D721Med (cell line): Measurements from ENCODE around the gene BEAN1.

Source experiments
- DNase-seq: peaks from one replicate; pipeline ENCODE4 v3.0.0; 2011; ENCODE audit warnings: low spot score; ENCODE audit not compliant: insufficient read length
- FAIRE-seq: peaks from 2 replicates; lab custom pipeline; 2011; peaks lifted over from hg19 to GRCh38; lab: Jason Lieb, UNC
- TF ChIP-seq, protein P1 (sequence below): IDR thresholded peaks from 2 replicates; pipeline ENCODE4 v1.5.1; 2012; ENCODE audit warnings: mild to moderate bottlenecking, control low read depth; ENCODE audit not compliant: insufficient read depth; ENCODE audit errors: missing control alignments

BEAN1 gene

DNA sequence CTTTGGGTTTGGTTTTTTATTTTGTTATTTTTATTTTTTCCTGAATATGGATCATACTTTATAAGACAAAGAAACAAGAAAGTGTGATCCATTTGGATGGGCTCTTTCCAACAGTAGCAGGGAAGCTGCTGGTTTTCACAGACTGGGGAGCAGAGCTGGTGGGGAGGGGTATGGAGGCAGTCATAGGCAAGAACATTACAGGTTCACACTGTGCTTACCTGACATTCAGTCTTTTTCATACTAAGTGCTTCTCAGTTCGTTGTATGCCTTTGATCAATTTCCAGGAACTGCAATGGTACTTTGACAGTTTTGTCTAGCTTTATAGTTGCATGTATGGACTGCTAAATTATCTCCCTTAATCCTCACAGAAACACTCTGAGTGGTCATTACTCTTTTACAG is 27.7 kb downstream of the BEAN1 start:
- TF ChIP-seq, protein P1, sequence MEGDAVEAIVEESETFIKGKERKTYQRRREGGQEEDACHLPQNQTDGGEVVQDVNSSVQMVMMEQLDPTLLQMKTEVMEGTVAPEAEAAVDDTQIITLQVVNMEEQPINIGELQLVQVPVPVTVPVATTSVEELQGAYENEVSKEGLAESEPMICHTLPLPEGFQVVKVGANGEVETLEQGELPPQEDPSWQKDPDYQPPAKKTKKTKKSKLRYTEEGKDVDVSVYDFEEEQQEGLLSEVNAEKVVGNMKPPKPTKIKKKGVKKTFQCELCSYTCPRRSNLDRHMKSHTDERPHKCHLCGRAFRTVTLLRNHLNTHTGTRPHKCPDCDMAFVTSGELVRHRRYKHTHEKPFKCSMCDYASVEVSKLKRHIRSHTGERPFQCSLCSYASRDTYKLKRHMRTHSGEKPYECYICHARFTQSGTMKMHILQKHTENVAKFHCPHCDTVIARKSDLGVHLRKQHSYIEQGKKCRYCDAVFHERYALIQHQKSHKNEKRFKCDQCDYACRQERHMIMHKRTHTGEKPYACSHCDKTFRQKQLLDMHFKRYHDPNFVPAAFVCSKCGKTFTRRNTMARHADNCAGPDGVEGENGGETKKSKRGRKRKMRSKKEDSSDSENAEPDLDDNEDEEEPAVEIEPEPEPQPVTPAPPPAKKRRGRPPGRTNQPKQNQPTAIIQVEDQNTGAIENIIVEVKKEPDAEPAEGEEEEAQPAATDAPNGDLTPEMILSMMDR, result no peak
- FAIRE-seq, result no peak

DNA sequence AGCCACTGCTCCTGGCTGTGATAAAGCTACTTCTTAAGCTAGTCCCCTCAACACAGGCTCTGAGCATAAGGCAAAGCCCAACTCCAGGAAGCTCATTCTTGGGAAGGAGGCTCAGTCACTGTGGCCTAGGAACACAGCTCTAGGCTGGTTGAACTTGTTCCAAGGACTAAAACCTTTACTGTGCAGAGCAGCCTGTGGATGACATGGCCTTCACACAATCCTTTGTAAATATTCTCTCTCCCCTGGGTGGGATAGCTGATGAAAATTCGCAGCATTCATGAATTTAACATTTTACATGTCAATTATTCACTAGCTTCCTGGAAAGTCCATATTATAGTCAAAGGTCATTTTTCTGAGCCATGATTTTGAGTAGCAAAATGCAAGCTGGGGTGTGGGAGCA is 28.9 kb downstream of the BEAN1 start:
- FAIRE-seq (no peak), DNase-seq (no peak)
- TF ChIP-seq, protein P1, result no peak

More for the DNA sequence above, 27.7 kb downstream of the BEAN1 start:
- no peak for DNase-seq

DNA sequence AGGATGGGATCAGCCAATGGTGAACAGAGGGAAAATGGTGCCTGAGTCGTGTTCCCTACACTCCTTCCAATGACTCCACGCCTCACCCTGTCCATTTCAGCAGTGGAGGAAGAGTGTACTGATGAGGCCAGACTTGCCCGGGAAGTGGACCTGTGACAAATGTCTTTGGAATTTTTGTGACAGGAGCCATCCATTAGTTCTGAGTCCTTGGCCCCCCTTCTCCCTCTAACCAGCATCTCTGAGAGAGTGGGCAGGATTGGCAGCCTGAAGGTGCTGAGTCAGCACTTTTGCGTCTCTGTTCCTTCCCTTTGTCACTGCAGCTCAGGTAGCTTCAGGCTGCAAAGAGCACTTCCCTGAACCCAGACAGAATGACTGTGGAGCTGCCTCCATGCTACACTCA is 30.8 kb downstream of the BEAN1 start:
- TF ChIP-seq, protein P1, result no peak
- no peak for FAIRE-seq
- no peak for DNase-seq

DNA sequence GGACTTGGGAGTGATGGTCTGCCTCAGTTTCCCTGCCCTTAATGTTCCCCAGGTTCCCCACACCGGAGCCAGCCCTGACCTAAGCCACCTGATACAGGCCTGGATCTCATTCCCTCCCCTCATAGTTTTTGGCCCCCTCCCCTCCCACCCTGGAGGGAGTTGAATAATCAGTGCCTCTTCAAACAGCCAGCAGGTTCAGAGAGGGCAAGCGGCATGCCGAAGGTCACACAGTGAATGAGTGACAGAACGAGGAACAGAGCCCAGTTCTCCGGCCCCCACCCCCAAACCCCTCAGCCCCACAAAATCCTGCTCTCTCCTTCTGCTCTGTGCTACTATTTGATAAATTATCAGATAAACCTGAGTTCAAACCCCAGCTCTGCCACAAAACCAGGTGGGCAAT is 31.2 kb downstream of the BEAN1 start:
- no peak for FAIRE-seq
- TF ChIP-seq, protein P1, result no peak
- no peak for DNase-seq

DNA sequence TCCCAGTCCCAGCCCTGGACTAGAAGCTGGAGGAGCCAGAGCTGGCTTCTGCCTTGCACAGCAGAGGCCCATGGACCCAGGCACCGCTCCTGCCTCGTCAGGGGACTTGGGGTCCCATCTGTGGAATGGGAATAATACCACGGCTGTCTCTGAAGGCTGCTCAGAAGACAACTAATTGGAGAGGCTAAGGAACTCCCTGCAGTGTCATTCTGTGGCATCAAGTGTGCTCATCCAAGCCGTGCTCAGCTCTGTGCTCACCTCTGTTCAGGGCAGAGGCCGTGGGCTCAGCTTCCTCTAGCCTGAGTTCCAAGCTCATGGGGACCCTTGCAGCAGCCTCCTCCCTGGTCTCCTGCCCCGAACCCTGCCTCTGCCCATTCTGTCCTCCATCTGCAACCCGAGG is 31.8 kb downstream of the BEAN1 start:
- no peak for FAIRE-seq
- TF ChIP-seq, protein P1, result no peak
- DNase-seq, result no peak

DNA sequence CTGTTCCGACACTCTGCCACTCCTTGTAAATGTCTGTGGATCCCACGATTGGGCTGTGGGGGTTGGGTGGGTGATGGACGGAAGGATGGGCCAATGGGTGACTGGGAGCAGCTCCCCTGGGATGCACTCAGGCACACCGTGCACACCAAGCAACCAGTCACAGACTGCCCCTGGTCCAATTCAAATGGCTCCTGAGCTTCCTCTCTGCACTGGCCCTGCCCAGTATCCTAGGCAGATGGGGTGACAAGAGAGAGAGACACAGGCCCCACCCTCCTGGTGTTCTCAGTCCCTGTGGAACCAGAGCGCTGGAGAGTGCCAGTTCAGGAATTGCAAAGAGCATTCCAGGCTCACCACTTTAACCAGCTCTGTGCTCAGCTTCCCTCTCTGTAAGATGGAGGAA is 32.8 kb downstream of the BEAN1 start:
- TF ChIP-seq, protein P1, result no peak
- DNase-seq (no peak), FAIRE-seq (no peak)

DNA sequence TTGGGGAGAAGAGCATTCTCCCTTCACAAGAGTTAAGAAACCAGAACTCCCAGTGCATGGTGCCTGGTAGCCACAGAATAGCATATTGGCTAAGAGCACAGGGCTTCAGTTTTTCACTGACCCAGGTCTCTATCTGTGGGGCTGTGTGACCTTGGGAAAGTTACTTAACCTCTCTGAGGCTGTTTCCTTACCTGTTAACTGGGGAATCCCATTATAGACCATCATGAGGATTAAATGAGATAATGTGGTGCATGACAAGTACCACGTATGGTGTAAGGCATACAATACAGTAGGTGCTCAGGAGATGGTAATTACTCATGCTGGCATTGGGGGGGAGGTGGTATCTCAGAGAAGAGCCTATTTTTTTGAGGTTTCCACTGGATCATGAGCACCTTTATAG is 33.6 kb downstream of the BEAN1 start:
- TF ChIP-seq, protein P1, result no peak
- DNase-seq (no peak), FAIRE-seq (no peak)
